ENCODE data around the gene AHRR.

DNA sequence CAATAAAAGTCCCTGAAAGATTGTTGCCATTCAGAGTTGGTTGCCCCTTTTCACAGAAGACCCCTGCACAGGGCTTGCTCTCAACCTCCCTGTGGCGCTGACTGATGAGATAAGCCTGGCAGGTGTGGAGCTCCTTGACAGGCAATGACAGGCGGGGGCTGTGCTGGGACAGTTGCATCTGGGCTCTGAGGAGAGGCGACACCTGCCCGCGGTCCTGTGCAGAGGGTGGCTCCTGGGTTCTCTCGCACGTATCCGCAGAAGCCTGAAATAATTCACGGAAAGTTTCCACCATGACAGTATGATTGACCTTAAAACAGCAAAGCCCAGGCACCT lies 101.7 kb downstream of the AHRR start:
- TF ChIP-seq MAZ (IDR thresholded peaks at IDR 0.05; ENCODE audit: borderline replicate concordance, low read depth, low read length) (no peak), RAD21 (IDR thresholded peaks at IDR 0.05; ENCODE audit: low read length) (no peak), POLR2A (IDR thresholded peaks at IDR 0.05; ENCODE audit: low read depth, low read length) (no peak)
- TF ChIP-seq, protein P1, sequence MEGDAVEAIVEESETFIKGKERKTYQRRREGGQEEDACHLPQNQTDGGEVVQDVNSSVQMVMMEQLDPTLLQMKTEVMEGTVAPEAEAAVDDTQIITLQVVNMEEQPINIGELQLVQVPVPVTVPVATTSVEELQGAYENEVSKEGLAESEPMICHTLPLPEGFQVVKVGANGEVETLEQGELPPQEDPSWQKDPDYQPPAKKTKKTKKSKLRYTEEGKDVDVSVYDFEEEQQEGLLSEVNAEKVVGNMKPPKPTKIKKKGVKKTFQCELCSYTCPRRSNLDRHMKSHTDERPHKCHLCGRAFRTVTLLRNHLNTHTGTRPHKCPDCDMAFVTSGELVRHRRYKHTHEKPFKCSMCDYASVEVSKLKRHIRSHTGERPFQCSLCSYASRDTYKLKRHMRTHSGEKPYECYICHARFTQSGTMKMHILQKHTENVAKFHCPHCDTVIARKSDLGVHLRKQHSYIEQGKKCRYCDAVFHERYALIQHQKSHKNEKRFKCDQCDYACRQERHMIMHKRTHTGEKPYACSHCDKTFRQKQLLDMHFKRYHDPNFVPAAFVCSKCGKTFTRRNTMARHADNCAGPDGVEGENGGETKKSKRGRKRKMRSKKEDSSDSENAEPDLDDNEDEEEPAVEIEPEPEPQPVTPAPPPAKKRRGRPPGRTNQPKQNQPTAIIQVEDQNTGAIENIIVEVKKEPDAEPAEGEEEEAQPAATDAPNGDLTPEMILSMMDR (conservative IDR thresholded peaks at IDR 0.05; ENCODE audit: low read depth, low read length) = no peak
